Chondrocyte (in vitro differentiated cells): ENCODE data around the gene ASTN2. TPM values are rescaled to one million over a fixed set of nuclear protein-coding genes. Genes with fewer than 3 reads are reported as not detected.

Experiments used
- DNase-seq: peaks from one replicate; pipeline ENCODE4 v3.0.0; 2021; ENCODE audit warnings: mixed read lengths, low spot score
- H3K27ac Mint-ChIP-seq: one replicate; pipeline ENCODE4 v1.8.0; 2021; ENCODE audit warnings: mild to moderate bottlenecking, moderate library complexity, mixed read lengths; ENCODE audit not compliant: unreplicated experiment
- H3K27me3 Mint-ChIP-seq: 2 replicates; pipeline ENCODE4 v1.8.0; 2021; ENCODE audit warnings: low read depth, mixed read lengths
- H3K36me3 Mint-ChIP-seq: 2 replicates; pipeline ENCODE4 v1.8.0; 2021; ENCODE audit warnings: low read depth, mixed read lengths
- H3K4me1 Mint-ChIP-seq: 2 replicates; pipeline ENCODE4 v1.8.0; 2021; ENCODE audit warnings: low read depth, mild to moderate bottlenecking, mixed read lengths
- H3K4me3 Mint-ChIP-seq: one replicate; pipeline ENCODE4 v1.8.0; 2021; ENCODE audit warnings: mild to moderate bottlenecking, moderate library complexity, mixed read lengths; ENCODE audit not compliant: unreplicated experiment
- H3K9me3 Mint-ChIP-seq: 2 replicates; pipeline ENCODE4 v1.8.0; 2021; ENCODE audit warnings: low read depth, mixed read lengths
- CTCF ChIP-seq: fragments of 200-600 bp; sonication (generic); IDR thresholded peaks from 2 replicates; pipeline ENCODE4 v1.5.0; 2021; ENCODE audit warnings: antibody characterized with exemption, mild to moderate bottlenecking, moderate library complexity
- total RNA-seq: library from RNA; stranded (reverse); gene quantifications from 3 replicates; pipeline ENCODE4 v1.2.1, GENCODE V29; 2021

Gene ASTN2
- total RNA-seq, 1 donor from 2014 or later = 3.6 TPM

GRCh38 chr9:117374076-117374725, 40.7 kb downstream of the ASTN2 start:
- no peak for DNase-seq
- no peaks in the 10 kb centered on the region for H3K4me1 Mint-ChIP-seq
- H3K36me3 Mint-ChIP-seq = no peaks in the 10 kb centered on the region
- H3K4me3 Mint-ChIP-seq = no peak overlapping the region
- H3K9me3 Mint-ChIP-seq = no peaks in the 10 kb centered on the region
- H3K27me3 Mint-ChIP-seq = peaks cover 1% of the 10 kb centered on the region
- no peak for TF ChIP-seq CTCF
- H3K27ac Mint-ChIP-seq = no peak overlapping the region

- H3K27me3 Mint-ChIP-seq = peaks cover 1% of the 10 kb centered on the region
- DNase-seq = no peak
- H3K4me3 Mint-ChIP-seq = no peak overlapping the region
- no peak overlapping the region for H3K27ac Mint-ChIP-seq
- no peaks in the 10 kb centered on the region for H3K36me3 Mint-ChIP-seq
- TF ChIP-seq CTCF = no peak
- no peaks in the 10 kb centered on the region for H3K9me3 Mint-ChIP-seq
- no peaks in the 10 kb centered on the region for H3K4me1 Mint-ChIP-seq
These were observed 46.1 kb downstream of the ASTN2 start for GRCh38 chr9:117368684-117369230.

- Mint-ChIP-seq H3K9me3 (no peaks in the 10 kb centered on the region), H3K36me3 (no peaks in the 10 kb centered on the region), H3K4me3 (no peak overlapping the region), H3K27ac (no peak overlapping the region), H3K27me3 (peaks cover 1% of the 10 kb centered on the region), H3K4me1 (no peaks in the 10 kb centered on the region)
- no peak for DNase-seq
- no peak for TF ChIP-seq CTCF
These were observed 49.4 kb downstream of the ASTN2 start for GRCh38 chr9:117365438-117365837.

GRCh38 chr9:117363006-117363405, 51.9 kb downstream of the ASTN2 start:
- no peak for DNase-seq
- no peak overlapping the region for H3K27ac Mint-ChIP-seq
- no peaks in the 10 kb centered on the region for H3K4me1 Mint-ChIP-seq
- no peaks in the 10 kb centered on the region for H3K36me3 Mint-ChIP-seq
- H3K9me3 Mint-ChIP-seq = no peaks in the 10 kb centered on the region
- peaks cover 1% of the 10 kb centered on the region for H3K27me3 Mint-ChIP-seq
- H3K4me3 Mint-ChIP-seq = no peak overlapping the region
- TF ChIP-seq CTCF = no peak

GRCh38 chr9:117359910-117360309, 54.9 kb downstream of the ASTN2 start:
- Mint-ChIP-seq H3K9me3 (no peaks in the 10 kb centered on the region), H3K27me3 (no peaks in the 10 kb centered on the region), H3K36me3 (no peaks in the 10 kb centered on the region), H3K4me1 (no peaks in the 10 kb centered on the region), H3K4me3 (no peak overlapping the region), H3K27ac (no peak overlapping the region)
- TF ChIP-seq CTCF = no peak
- no peak for DNase-seq
